CD1c-positive myeloid dendritic cell (primary cell): ENCODE results near the gene NPHP4.
"Not testable (repeated sequence)": the region's sequence is repeated elsewhere in the genome, so short reads cannot be mapped to it uniquely, and the experiment has no call there.

Experiments used
- DNase-seq: peaks from one replicate; pipeline ENCODE4 v3.0.0-alpha.2; 2016; ENCODE audit errors: extremely low spot score

NPHP4 gene

DNA sequence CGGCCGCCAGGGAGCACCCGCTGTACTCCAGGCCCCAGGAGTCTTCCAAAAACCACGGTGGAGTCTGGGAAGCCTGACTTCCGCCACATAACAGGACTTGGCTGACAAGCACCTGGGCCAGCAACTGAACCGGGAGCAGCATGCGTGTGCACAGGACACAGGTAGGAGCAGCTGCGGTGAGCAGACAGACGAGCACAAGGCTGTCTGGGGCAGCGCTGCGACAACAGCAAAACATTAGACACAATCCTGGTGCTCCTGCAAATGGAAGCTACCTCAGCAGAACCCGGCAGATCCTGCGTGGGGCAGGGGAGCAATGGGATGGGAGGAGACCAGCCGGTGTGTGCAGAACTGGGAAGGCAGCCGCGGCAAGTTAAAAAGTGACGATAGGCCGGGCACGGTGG is 80.4 kb downstream of the NPHP4 start:
- no peak for DNase-seq

DNA sequence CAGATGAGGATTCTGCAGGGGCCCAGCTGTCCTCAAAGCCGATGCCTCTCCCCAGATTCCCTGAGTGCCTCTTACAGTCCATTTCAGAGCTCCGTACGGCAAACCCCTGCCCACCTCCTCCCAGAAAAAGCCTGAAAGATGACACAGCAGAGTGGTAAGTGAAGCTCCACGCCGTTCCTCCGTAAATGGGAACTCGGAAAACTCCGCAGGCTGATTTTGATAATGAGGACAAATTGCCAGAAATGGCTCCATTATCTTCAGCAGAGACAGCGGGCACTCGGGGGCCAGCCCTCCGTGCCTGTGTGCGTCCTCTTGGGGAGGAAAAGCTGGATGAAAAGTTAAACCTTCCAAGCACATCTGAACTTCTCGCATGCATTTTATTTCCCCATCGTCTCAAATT is 81.1 kb downstream of the NPHP4 start:
- no peak for DNase-seq

DNA sequence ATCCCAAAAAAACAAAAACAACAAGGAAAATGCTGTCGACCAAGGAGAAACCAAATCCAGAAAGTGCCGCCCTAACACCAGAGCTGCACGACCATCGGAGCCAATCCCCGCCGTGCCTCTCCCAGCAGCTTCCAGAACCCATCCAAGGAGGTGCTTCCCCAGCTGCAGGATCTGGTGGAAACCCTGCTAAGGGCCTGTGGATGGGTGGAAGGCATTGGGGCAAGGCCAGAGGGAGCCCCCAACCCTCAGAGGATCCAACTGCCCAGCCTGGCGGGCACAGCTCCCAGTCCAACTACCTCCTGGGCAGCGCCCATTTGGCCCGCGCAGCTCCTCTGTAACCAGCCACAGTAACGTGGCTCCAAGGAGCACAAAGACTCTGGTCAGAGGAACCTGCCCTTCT is 81.6 kb downstream of the NPHP4 start:
- no peak for DNase-seq

DNA sequence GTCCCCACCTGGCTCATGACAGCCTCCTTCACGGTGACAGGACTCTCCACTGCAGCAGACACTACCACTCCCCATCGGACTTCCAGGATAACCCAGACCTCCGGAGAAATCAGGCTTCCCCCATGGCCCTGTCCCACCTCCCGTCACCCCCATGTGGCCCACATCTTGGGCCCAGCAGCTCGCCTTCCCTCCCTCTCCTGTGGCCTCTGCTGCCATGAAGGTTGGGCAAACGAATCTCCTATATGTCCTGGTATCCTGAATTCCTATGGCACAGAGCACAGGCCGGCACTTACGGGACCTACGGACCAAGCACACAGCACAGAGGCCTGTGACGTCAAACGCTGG is 82.0 kb downstream of the NPHP4 start:
- no peak for DNase-seq

DNA sequence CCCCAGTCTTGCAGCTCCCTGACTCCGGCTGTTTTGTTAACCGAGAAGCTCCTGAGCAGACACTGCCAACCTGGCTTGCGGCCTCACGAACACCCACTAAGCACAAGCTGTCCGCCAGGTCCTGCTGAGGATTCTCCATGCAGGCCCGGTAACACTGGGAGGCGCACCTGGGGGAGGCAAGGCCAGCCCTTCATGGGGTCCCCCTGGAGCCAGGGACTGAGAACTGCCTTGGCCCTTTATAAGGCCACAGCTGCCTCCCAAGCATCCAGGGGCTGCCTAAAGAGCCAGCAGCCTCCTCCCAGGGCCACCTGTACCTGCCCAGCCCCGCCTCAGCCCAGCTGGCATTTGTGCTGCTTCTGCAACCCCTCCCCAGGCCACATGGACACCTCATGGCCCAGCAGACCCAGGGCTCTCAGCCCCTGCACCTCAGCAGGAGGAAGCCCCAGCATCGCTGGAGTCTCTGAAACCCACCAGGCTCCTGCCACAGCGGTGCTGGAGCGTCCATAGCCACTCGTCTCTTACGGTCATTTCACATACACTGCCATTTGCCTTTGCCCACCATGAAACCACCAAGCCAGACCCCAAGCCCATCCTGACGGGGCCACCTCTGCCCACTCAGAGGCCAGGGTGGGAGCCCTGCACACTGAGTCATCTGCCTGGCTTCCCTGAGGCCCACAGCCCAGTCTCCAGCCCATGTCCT is 82.5 kb downstream of the NPHP4 start:
- DNase-seq: no peak

DNA sequence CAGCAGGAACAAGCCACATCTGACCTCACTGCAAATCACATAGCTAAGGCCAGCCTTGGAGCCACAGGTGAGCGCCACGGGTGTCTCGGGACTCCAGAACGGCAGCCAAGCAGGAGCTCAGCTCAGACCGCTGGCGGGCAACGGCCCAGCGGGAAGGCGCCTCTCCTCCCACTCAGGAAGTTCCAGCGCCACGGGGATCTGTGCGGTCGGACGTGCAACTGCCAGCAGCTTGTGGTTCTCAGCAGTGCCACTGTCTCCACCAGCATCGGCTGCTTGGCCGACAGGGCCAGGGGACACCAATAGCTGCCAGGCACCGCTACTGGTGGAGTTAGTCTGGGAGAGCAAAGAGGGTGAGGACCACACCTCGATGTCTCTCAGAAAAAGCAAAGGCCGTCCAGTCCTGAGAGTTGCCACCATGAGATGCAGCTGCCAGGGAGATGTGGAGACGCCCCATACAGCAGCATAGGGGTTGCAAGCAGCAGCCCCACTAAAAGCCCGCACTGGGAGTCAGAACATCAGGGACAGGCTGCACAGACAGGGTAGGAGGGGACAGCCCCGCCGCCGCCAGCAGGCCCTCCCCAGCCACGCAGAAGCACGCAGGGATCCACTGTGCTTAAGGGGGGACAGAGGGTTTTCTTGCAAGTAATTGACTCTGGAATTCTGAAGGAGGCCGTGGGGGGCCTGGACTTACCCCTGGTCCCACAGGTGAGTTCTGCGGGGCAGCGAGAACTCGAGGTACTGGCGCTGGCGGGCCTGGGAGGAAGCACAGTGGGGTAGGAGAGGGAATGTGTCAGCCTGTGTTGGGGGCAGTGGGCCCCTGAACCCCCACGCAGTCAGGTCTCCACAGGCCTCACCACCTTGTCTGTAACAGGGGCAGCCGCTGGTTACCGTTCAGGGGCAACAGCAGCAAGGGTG is 83.5 kb downstream of the NPHP4 start:
- no peak for DNase-seq

DNA sequence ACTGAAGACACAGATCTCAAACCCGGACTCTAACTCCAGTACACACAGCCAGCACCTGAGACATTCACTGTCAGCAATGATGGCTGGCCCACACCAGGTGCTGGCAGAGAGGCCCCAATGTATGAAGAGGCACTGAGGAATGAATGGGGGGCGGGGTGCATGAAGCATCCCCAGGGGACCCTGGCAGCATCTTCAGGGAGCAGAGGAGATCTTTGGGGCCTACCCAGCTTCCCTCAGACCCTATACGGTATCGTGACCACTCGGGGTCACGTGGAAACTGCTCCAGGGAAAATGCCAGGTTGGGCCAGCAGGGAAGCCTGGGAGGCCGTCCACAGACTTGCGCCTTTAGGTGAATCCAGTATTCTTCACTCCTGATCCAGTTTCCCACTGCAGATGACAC is 84.3 kb downstream of the NPHP4 start:
- no peak for DNase-seq

DNA sequence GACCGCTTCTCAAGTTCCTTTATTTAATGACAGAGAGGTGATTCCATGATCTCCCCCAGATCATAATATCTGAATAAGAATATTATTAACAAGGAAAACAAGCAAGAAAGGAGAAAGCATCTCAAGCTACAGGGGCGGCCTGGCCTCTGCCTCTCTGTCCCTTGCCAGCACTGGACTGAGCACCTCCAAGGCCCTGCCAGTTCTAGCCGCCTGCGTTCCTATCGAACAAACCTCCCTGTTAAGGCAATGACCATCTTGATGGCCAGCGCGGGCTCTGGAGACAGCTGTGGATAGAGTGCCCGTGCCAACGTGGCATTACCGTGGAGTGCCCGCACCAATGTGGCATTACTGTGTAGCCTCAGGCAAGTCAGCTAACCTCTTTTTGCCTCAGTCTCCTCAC is 84.8 kb downstream of the NPHP4 start:
- DNase-seq: no peak

DNA sequence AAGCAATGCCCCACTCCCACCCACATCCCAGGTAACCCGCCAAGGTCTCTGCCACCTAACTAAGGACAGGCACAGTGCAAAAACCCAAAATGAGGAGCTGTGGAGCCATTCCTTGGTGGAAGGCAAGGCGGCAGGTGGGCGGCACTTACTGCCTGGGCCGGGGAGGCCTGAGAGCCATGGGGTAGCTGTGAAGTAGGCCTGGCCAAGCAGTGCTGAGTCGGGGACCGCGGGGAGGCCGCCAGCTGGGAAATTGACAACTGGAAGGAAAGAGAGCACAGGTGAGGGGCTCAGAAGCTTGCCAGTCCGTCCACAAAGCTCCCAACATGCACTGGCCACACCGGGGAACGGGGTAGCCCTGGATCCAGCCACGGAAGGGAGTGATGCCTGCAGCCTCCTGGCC is 85.3 kb downstream of the NPHP4 start:
- DNase-seq: no peak

DNA sequence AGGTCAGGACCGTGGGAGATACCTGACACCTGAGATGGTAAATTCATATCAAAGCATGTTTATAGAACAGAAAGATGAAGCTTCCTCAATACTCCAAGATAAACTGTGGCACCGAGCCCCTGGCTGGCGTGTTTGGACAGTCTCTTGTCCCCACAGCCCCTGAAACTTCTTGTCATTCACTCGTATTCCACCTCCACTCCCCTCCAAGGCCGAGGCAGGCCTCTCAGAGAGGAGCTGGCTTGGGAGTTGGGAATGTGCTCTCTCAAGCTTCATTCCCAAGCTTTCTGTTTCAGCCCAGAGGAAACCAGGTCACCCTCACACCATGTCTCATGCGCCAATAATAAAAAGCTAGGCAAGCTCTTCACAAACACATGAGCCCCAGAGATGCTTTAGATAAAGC is 86.1 kb downstream of the NPHP4 start:
- no peak for DNase-seq

DNA sequence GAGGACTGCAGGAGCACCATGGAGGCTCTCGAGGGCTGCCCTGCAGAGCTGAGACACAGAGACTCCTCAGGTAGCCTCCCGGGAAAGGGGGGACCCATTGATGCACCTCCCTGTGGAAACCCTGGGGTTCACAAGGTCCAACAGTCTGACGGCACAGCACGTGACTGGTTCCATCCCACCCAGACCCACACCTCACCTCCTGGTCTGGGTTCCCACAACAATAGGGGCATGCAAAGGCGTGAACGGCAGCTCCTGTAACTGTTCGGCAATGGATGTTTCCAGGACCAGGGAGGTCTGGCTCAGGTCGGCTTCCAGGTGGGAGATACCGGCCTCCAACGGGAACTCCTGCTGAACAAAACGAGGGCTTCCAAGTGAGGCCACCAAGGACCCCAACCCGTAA is 86.8 kb downstream of the NPHP4 start:
- DNase-seq: no peak

DNA sequence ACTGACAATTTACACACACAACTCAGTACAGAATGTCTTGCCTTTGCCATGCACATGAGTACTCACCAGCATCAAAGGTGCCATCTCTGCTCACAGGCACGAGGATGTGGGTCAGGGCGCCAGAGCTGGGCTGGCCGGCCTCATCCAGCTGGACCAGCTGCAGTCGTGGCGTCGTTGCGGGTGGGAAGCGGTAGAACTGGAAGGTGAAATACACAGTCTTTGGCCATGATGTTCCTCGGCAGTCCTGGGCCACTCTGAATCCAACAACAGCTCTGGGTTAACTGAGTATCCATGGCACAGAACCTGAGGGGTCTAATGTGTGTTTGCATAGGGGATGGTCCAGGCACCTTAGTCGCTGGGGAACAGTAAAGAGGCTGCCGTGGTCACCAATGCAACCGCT is 87.7 kb downstream of the NPHP4 start:
- DNase-seq: no peak

DNA sequence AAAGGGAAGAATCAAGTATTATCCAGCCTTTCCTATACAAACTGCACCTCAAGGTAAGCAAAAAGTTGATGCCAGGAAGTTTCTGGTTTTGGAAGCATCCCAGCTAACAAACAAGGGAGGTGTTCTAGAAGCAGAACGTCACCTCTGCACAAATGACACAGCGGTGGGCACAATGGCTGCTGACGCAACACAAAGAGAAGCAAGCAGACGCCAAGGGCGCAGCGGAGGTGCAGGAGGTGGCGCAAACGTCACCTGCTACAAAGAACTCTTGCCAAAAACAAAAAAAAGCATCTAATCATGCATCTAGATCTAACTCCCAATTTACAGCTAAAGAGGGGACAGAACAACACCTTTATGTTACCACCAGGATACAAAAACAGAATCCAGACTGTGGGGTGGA is 88.5 kb downstream of the NPHP4 start:
- DNase-seq: no peak

DNA sequence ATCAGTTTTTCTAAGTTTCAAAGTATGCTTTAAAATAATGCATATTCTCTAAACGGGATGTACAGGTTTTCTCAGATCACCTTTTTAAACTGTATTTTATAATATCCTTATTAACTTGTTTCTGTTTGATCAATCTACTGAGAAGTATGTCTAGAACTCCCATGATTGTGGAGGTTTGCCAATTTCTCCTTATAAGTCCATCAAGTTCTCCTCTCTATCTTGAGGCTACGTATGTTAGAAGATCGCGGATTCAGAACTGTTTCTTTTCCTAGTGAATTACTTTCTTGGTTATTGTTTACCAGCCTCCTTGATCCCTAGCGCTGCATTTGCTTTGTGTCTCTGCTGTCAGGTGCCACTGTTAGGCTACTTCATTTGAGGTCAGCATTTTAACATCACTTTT is 89.2 kb downstream of the NPHP4 start:
- DNase-seq: no peak

DNA sequence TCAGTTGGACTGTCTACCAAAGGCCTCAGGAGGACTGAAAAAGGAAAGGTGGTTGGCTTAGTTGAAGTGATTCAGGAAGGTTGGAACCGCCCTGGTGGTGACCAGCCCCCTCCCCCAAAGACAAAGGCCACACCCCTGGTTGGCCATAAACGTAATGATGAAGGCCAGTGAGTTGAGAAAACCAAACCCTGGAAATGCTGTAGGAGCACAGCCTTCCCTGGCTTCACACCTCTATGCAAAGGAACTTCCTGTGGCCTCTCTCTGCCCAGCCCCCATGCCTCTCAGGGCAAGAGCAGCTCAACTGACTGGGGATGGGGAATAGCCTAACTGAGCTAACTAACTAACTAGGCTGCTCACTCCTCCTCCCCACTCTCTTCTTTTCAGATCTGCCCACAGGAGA is 90.4 kb downstream of the NPHP4 start:
- DNase-seq: no peak

DNA sequence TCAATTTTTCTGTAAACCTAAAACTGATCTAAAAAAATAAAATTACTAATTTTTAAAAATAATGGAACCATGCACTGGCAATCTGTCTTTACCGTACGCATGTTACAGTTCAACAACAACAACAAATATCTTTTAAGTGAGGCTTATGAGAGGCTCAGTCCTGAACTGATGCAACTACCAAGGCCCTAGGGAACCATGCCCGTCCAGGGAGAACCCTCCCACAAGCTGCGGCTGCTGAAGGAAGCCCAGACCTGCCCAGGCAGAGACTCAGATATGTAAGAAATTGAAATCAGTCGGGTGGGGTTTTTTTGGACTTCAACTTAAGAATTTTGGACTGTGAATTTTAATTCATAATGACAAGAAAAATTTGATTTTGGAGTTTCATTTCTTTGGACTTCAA is 91.1 kb downstream of the NPHP4 start:
- no peak for DNase-seq

DNA sequence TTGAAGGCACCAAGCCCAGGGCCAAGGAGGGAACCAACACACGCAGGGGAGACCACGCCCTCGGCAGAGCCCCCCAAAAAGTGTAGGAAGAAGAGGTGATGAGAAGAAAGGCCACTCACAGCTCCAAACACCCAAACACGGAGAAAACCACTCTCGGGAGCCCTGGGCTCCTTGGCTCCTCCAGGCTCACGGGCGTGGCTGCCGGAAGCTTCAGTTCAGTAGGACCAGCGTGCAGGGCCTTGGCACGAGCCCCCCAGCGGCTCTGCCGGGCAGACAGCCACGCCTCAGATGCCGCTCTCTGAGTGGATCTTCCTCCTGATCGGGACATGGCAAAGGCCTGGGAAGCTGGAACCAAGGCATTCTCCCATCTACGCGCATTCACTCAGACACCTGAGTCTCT is 94.0 kb downstream of the NPHP4 start:
- no peak for DNase-seq

DNA sequence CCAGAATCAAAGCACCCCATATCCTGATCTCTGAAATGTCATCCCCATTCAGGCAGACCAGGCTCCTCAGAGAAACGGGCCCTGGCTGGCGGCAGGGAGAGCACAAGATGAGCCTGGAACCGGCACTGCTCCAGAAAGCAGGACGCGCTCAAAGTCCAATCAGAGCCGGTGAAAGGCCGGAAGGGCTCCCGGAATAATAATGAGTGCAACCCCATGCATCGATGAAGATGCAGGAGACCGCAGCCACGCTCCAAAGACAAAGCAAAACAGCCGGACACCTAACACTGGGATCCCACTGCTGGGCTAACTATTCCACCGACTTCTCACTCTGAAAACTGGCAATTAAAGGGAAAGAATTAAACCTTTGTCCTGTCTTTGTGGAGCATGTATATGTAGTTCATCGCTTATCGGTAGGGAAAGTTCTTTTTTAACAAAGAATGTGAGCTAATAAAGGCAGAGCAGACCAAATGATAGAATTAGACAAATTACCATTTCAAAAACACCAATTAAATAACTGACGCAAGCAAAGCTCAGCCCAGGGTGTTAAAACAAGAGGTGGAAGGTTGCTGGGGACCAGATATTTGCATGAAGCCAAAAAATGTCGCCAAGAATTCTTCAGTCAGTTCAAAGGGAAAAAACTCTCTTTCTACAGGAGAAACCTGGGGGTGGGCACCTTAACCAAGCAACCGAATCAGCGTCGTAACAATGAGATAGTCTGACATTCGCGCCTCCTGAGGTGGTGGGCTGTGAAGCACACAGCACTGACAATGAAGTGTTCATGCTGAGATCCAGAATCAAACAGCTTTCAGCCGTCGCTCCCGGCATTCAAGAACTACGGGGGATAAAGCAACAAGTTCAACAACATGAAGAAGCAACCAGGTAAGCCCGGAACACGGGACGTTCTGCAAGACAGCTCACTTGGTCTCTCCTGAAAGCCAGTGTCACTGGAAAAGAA is 95.2 kb downstream of the NPHP4 start:
- DNase-seq: no peak

DNA sequence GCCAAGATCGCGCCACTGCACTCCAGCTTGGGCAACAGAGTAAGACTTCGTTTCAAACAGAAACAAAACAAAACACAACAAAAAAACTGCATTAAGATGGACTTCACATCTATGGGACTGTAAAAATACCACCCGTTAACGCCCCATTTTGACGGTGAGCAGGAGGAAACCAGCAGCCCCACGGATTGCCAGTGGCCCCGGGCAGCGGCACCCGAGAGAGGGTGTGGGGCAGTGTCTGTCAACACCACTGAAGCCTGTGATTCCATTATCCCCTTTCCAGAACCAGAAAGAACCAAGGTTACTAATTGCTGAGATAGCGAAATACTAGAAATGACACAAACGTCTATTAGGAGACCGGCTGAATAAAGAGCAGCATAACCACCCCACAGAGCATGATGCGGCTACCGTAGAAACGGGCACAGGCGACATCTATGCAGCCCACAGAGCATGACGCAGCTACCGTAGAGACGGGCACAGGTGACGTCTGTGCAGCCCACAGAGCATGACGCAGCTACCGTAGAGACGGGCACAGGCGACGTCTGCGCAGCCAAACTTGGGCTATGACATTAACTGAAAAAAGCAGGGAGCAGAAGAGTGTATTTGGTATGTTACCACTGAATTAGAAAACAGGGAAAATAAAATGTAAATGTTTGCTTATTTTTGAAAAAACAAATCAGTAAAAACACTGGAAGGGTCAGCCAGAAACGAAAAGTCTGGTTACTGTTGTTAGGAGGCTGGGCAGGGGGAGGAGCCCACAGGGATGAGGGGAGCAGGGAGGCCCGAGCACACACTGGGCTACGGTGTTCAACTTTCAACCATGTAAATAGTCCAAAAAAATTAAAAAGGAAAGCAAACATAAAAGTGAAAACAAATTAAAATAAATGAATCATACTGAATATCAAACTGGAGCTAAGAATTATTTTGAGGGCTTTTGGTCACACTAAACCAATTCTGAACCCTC is 96.5 kb downstream of the NPHP4 start:
- DNase-seq: no peak

DNA sequence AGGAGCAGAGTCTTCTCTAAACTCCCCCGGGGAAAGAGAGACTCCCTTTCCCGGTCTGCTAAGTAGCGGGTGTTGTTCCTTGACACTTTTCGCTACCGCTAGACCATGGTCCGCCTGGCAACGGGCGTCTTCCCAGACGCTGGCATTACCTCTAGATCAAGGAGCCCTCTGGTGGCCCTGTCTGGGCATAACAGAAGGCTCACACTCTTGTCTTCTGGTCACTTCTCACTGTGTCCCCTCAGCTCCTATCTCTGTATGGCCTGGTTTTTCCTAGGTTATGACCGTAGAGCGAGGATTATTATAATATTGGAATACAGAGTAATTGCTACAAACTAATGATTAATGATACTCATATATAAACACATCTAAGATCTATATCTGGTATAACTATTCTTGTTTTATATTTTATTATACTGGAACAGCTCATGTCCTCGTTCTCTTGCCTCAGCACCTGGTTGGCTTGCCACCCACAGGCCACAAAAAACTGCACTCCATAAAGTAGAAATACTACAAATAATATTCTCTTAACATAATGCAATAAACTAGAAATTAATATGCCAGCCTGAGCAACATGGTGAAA is 98.4 kb downstream of the NPHP4 start:
- not testable (repeated sequence) for DNase-seq

DNA sequence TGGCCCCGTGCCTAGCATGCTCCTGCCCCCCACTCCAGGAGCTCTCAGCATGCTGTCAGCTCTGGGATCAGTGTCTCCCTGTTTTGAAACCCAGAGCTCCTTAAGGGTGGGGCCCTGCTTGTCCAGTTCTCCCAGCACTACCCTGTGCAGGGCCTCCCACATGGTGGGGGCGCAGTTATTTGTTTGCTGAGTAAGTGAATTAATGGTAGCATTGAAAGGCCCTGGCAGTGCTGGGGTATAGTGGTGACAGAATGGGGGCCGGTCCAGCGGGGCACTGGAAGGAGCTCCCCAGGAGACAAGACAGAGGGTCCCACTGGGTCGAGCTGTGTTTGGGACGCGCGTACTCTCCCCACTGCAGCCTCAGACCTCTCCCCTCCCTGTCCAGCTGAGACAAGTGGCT is 99.9 kb downstream of the NPHP4 start:
- no peak for DNase-seq
